GM23338 (cell line): Measurements from ENCODE around the gene TRMT11. TPM values are rescaled to one million over a fixed set of nuclear protein-coding genes. Genes with fewer than 3 reads are reported as not detected.

ENCODE experiments used
- ATAC-seq: fragments of 200-7000 bp; cut with Tn5 transposase; 3 replicates; pipeline ENCODE4 v1.9.1; 2020
- DNase-seq: peaks from one replicate; pipeline ENCODE4 v3.0.0-alpha.2; 2015; ENCODE audit warnings: low spot score
- H2AFZ ChIP-seq: fragments of 200-600 bp; sonication (generic); 2 replicates; pipeline ENCODE4 v1.8.0; 2016; ENCODE audit warnings: antibody characterized with exemption, mild to moderate bottlenecking, moderate library complexity
- H3F3A ChIP-seq: fragments of 200-600 bp; sonication (generic); replicated peaks from 2 replicates; pipeline ENCODE4 v1.8.0; 2017; ENCODE audit warnings: antibody characterized with exemption, mixed run types, low read depth
- H3K27ac ChIP-seq: fragments of 200-600 bp; sonication (generic); 2 replicates; pipeline ENCODE4 v1.6.1; 2016; ENCODE audit warnings: low read depth
- H3K27me3 ChIP-seq: fragments of 200-600 bp; sonication (generic); 2 replicates; pipeline ENCODE4 v1.8.0; 2016; ENCODE audit warnings: mild to moderate bottlenecking, mixed run types, moderate library complexity; ENCODE audit not compliant: insufficient read depth
- H3K36me3 ChIP-seq: fragments of 200-600 bp; sonication (generic); 2 replicates; pipeline ENCODE4 v1.8.0; 2016; ENCODE audit warnings: mild to moderate bottlenecking; ENCODE audit not compliant: insufficient read depth
- H3K4me1 ChIP-seq: fragments of 200-600 bp; sonication (generic); 2 replicates; pipeline ENCODE4 v1.8.0; 2016; ENCODE audit warnings: mild to moderate bottlenecking, moderate library complexity; ENCODE audit not compliant: insufficient read depth
- H3K4me2 ChIP-seq: fragments of 200-600 bp; sonication (generic); 2 replicates; pipeline ENCODE4 v1.7.1; 2017; ENCODE audit warnings: mixed run types
- H3K4me3 ChIP-seq: fragments of 200-600 bp; sonication (generic); 2 replicates; pipeline ENCODE4 v1.6.1; 2016; ENCODE audit warnings: mixed run types
- H3K79me2 ChIP-seq: fragments of 200-600 bp; sonication (generic); replicated peaks from 2 replicates; pipeline ENCODE4 v1.8.0; 2017; ENCODE audit warnings: mild to moderate bottlenecking; ENCODE audit not compliant: insufficient read depth
- H3K9me2 ChIP-seq: fragments of 200-600 bp; sonication (generic); 2 replicates; pipeline ENCODE4 v1.8.0; 2017; ENCODE audit not compliant: insufficient read depth
- H4K20me1 ChIP-seq: fragments of 200-600 bp; sonication (generic); replicated peaks from 2 replicates; pipeline ENCODE4 v1.8.0; 2017; ENCODE audit warnings: mild to moderate bottlenecking; ENCODE audit not compliant: insufficient read depth
- H3K27ac Mint-ChIP-seq: 2 replicates; pipeline ENCODE4 v1.8.0; 2020; ENCODE audit warnings: inconsistent platforms, mild to moderate bottlenecking, moderate library complexity, mixed read lengths
- H3K27me3 Mint-ChIP-seq: 3 replicates; pipeline ENCODE4 v1.8.0; 2022; ENCODE audit warnings: low read depth, mild to moderate bottlenecking, moderate library complexity, mixed read lengths, inconsistent platforms; ENCODE audit not compliant: insufficient read depth, poor library complexity
- H3K36me3 Mint-ChIP-seq: 3 replicates; pipeline ENCODE4 v1.8.0; 2021; ENCODE audit warnings: low read depth, mild to moderate bottlenecking, inconsistent platforms, moderate library complexity, mixed read lengths
- H3K4me1 Mint-ChIP-seq: 3 replicates; pipeline ENCODE4 v1.8.0; 2020; ENCODE audit warnings: mild to moderate bottlenecking, inconsistent platforms, mixed read lengths
- H3K4me3 Mint-ChIP-seq: 3 replicates; pipeline ENCODE4 v1.8.0; 2021; ENCODE audit warnings: moderate library complexity, mild to moderate bottlenecking, inconsistent platforms, mixed read lengths
- H3K9me3 Mint-ChIP-seq: 3 replicates; pipeline ENCODE4 v1.8.0; 2020; ENCODE audit warnings: moderate library complexity, mild to moderate bottlenecking, inconsistent platforms, mixed read lengths
- CREB1 ChIP-seq: fragments of 250-450 bp; sonication (Bioruptor Pico); IDR thresholded peaks from 2 replicates; pipeline ENCODE4 v1.5.0; 2020; ENCODE audit warnings: low read depth, mild to moderate bottlenecking, moderate library complexity
- CTCF ChIP-seq, 2 experiments: fragments of 200-600 bp in 1 of 2; sonication (generic) in 1 of 2; conservative IDR thresholded peaks; 2 replicates each; pipeline versions ENCODE4 v1.5.1 to v1.6.1; 2016 to 2017; ENCODE audit warnings: antibody characterized with exemption in 2 of 2, low read depth in 2 of 2, mild to moderate bottlenecking in 2 of 2, moderate library complexity in 1 of 2
- EZH2 ChIP-seq: fragments of 200-600 bp; sonication (generic); IDR thresholded peaks from one replicate; pipeline ENCODE4 v1.8.0; 2017; ENCODE audit warnings: antibody characterized with exemption, mild to moderate bottlenecking, low read depth; ENCODE audit not compliant: unreplicated experiment
- EZH2phosphoT487 ChIP-seq: fragments of 200-600 bp; sonication (generic); IDR thresholded peaks from one replicate; pipeline ENCODE4 v1.8.1; 2018; ENCODE audit warnings: antibody characterized with exemption; ENCODE audit not compliant: unreplicated experiment
- JUNB ChIP-seq: IDR thresholded peaks from one replicate; pipeline ENCODE4 v1.6.1; 2016; ENCODE audit warnings: antibody characterized with exemption; ENCODE audit not compliant: unreplicated experiment
- NANOG ChIP-seq: IDR thresholded peaks from 2 replicates; pipeline ENCODE4 v1.6.1; 2016; ENCODE audit warnings: antibody characterized with exemption, borderline replicate concordance
- POLR2AphosphoS5 ChIP-seq: IDR thresholded peaks from 2 replicates; pipeline ENCODE4 v1.6.1; 2016; ENCODE audit warnings: antibody characterized with exemption, low read depth
- STAT1 ChIP-seq: IDR thresholded peaks from one replicate; pipeline ENCODE4 v1.6.1; 2016; ENCODE audit warnings: antibody characterized with exemption; ENCODE audit not compliant: unreplicated experiment
- ZNF114 ChIP-seq: fragments of 250-450 bp; sonication (Bioruptor Pico); IDR thresholded peaks from 2 replicates; pipeline ENCODE4 v1.5.0; 2020; ENCODE audit warnings: mild to moderate bottlenecking, moderate library complexity
- ZNF331 ChIP-seq: fragments of 250-450 bp; sonication (Bioruptor Pico); IDR thresholded peaks from 2 replicates; pipeline ENCODE4 v1.5.0; 2020; ENCODE audit warnings: low read depth, mild to moderate bottlenecking, moderate library complexity
- ZNF462 ChIP-seq: fragments of 250-450 bp; sonication (Bioruptor Pico); IDR thresholded peaks from 2 replicates; pipeline ENCODE4 v1.5.0; 2020; ENCODE audit warnings: mild to moderate bottlenecking, moderate library complexity
- polyA plus RNA-seq: library from polyadenylated mRNA; unstranded; fragments of >200 nt; fragmentation: Nextera tagmentation; extraction: Ambion mirVana; gene quantifications from 2 replicates; pipeline ENCODE4 v1.2.1, GENCODE V29; 2016
- total RNA-seq: library from RNA; depleted of rRNA; stranded (reverse); fragments of >200 nt; shearing (Covaris generic); gene quantifications from 2 replicates; pipeline ENCODE4 v1.2.3, GENCODE V29; 2014
- TF ChIP-seq, protein P1 (sequence below): IDR thresholded peaks from 2 replicates; pipeline ENCODE4 v1.6.1; 2016; ENCODE audit warnings: antibody characterized with exemption
- TF ChIP-seq, protein P2 (sequence below): IDR thresholded peaks from one replicate; pipeline ENCODE4 v1.6.1; 2018; ENCODE audit warnings: antibody characterized with exemption; ENCODE audit not compliant: unreplicated experiment

TRMT11 gene
- total and polyA plus RNA-seq, 2 experiments from 2014 or later = 49.5 to 50.9 TPM

DNA sequence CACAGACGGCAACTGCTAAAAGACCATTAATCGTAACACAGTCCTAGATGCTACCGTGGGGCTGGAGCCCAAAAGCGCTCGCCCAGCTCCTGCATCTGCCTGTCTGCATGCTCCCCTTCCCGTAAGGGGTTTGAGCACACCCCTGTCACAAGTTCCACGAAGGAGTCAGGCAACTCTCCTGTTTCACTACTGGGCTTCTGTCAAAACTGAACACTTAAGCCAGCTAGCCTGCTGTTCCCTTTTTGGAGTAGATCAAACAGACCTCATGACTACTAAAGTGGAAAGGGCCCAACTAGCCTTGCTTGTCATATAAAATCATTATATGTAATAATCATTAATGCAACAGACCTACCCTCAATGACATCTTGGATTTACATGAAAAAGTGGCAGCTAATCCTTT, 61.3 kb downstream of the TRMT11 start:
- ATAC-seq = no peak
- H3K9me2 ChIP-seq = 0 out of 2 replicates have a peak, but pooled peaks cover 9% of the 10 kb centered on the region
- H3K27ac Mint-ChIP-seq = no peak overlapping the region

More for the DNA sequence above, 61.3 kb downstream of the TRMT11 start:
- H3K4me3 Mint-ChIP-seq = no peak overlapping the region
- Histone ChIP-seq H3K4me1 (no peaks in the 10 kb centered on the region), H4K20me1 (no peaks in the 10 kb centered on the region), H3K36me3 (peaks cover under 1% of the 10 kb centered on the region; the same call in 1 of the 2 replicates), H3K4me3 (no peak overlapping the region), H3K27me3 (no peaks in the 10 kb centered on the region), H3K79me2 (peaks cover 5% of the 10 kb centered on the region; the same call in 1 of the 2 replicates), H2AFZ (no peak overlapping the region), H3K4me2 (no peak overlapping the region), H3K27ac (no peak overlapping the region), H3F3A (no peaks in the 10 kb centered on the region)
- H3K36me3 Mint-ChIP-seq = peaks cover 29% of the 10 kb centered on the region
- peaks cover under 1% of the 10 kb centered on the region for H3K27me3 Mint-ChIP-seq
- TF ChIP-seq POLR2AphosphoS5 (no peak), EZH2phosphoT487 (no peak), CTCF (conservative IDR thresholded peaks at IDR 0.05; ENCODE audit: low read depth in 2 of 2) (no peak), ZNF331 (no peak), NANOG (no peak), JUNB (no peak), STAT1 (no peak), ZNF114 (CRISPR knock-in tag) (no peak), ZNF462 (no peak), EZH2 (no peak), CREB1 (CRISPR knock-in tag) (no peak)
- TF ChIP-seq, protein P1, sequence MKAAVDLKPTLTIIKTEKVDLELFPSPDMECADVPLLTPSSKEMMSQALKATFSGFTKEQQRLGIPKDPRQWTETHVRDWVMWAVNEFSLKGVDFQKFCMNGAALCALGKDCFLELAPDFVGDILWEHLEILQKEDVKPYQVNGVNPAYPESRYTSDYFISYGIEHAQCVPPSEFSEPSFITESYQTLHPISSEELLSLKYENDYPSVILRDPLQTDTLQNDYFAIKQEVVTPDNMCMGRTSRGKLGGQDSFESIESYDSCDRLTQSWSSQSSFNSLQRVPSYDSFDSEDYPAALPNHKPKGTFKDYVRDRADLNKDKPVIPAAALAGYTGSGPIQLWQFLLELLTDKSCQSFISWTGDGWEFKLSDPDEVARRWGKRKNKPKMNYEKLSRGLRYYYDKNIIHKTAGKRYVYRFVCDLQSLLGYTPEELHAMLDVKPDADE = no peak
- TF ChIP-seq, protein P2, sequence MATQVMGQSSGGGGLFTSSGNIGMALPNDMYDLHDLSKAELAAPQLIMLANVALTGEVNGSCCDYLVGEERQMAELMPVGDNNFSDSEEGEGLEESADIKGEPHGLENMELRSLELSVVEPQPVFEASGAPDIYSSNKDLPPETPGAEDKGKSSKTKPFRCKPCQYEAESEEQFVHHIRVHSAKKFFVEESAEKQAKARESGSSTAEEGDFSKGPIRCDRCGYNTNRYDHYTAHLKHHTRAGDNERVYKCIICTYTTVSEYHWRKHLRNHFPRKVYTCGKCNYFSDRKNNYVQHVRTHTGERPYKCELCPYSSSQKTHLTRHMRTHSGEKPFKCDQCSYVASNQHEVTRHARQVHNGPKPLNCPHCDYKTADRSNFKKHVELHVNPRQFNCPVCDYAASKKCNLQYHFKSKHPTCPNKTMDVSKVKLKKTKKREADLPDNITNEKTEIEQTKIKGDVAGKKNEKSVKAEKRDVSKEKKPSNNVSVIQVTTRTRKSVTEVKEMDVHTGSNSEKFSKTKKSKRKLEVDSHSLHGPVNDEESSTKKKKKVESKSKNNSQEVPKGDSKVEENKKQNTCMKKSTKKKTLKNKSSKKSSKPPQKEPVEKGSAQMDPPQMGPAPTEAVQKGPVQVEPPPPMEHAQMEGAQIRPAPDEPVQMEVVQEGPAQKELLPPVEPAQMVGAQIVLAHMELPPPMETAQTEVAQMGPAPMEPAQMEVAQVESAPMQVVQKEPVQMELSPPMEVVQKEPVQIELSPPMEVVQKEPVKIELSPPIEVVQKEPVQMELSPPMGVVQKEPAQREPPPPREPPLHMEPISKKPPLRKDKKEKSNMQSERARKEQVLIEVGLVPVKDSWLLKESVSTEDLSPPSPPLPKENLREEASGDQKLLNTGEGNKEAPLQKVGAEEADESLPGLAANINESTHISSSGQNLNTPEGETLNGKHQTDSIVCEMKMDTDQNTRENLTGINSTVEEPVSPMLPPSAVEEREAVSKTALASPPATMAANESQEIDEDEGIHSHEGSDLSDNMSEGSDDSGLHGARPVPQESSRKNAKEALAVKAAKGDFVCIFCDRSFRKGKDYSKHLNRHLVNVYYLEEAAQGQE = no peak
- H3K4me1 Mint-ChIP-seq = no peaks in the 10 kb centered on the region
- H3K9me3 Mint-ChIP-seq = peaks cover 7% of the 10 kb centered on the region; the same call in 2 of the 3 replicates
- DNase-seq = no peak
